IMR-90 (cell line): Measurements from ENCODE around the gene KDM4B.

Experiments
- CEBPB ChIP-seq: IDR thresholded peaks from 2 replicates; pipeline ENCODE4 v1.6.1; 2012; ENCODE audit warnings: low read depth, low read length, improper control_type of control experiment
- CHD1 ChIP-seq: IDR thresholded peaks from 2 replicates; pipeline ENCODE4 v1.6.1; 2012; ENCODE audit warnings: low read depth, low read length, improper control_type of control experiment
- ELK1 ChIP-seq: fragments of 150-350 bp; IDR thresholded peaks from 2 replicates; pipeline ENCODE4 v1.6.1; 2016; ENCODE audit warnings: low read depth, mild to moderate bottlenecking, low read length, moderate library complexity, borderline replicate concordance
- FOS ChIP-seq: fragments of 150-350 bp; IDR thresholded peaks from 2 replicates; pipeline ENCODE4 v1.6.1; 2016; ENCODE audit warnings: low read depth, low read length
- POLR2A ChIP-seq: IDR thresholded peaks from 2 replicates; pipeline ENCODE4 v1.6.1; 2012; ENCODE audit warnings: mild to moderate bottlenecking, low read depth, low read length
- RAD21 ChIP-seq: IDR thresholded peaks from 2 replicates; pipeline ENCODE4 v1.6.1; 2012; ENCODE audit warnings: low read length, improper control_type of control experiment
- RCOR1 ChIP-seq: IDR thresholded peaks from 2 replicates; pipeline ENCODE4 v1.6.1; 2012; ENCODE audit warnings: mild to moderate bottlenecking, low read length, improper control_type of control experiment; ENCODE audit not compliant: insufficient replicate concordance
- RFX5 ChIP-seq: IDR thresholded peaks from 2 replicates; pipeline ENCODE4 v1.8.0; 2012; ENCODE audit warnings: low read depth, mild to moderate bottlenecking, low read length, moderate library complexity
- SMC3 ChIP-seq: fragments of 150-350 bp; IDR thresholded peaks from 2 replicates; pipeline ENCODE4 v1.6.1; 2016; ENCODE audit warnings: low read depth, mild to moderate bottlenecking, antibody characterized with exemption, low read length, moderate library complexity
- TF ChIP-seq, protein P1 (sequence below): conservative IDR thresholded peaks from 2 replicates; pipeline ENCODE4 v1.5.1; 2012; ENCODE audit warnings: mild to moderate bottlenecking, low read depth, low read length, improper control_type of control experiment

DNA sequence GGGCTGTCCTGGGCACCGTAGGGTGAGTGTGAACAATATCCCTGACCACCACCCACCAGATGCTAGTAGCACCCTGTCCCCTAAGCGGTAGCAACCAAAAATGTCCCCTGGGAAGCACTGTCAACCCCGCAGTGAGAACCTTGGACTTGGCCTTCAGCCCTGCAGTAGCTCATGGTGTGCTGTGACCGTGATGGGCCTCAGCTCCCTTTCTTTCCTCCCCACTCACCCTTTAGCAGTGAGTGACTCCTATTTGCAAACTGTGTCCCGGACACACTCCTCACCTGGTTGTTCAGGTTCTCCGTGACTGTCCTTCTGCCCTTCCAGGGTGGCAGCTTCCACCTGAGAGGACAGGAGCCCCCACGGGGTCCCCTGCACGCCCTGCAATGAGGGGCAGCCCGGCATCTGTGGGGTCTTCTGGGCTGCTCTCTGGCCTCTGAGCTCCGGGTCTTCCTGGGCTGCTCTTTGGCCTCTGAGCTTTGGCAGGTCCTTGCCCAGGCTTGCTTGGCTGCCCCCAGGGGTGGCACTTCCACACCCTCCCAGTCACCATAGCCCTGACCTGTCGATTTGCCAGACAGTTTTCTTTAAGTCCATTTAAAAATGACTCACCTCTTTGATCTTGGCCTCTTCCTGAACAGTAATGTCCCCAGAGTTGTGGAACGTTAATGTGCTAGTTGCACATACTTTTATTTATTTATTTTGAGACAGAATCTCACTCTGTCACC, 3.8 kb downstream of the KDM4B start:
- TF ChIP-seq, protein P1, sequence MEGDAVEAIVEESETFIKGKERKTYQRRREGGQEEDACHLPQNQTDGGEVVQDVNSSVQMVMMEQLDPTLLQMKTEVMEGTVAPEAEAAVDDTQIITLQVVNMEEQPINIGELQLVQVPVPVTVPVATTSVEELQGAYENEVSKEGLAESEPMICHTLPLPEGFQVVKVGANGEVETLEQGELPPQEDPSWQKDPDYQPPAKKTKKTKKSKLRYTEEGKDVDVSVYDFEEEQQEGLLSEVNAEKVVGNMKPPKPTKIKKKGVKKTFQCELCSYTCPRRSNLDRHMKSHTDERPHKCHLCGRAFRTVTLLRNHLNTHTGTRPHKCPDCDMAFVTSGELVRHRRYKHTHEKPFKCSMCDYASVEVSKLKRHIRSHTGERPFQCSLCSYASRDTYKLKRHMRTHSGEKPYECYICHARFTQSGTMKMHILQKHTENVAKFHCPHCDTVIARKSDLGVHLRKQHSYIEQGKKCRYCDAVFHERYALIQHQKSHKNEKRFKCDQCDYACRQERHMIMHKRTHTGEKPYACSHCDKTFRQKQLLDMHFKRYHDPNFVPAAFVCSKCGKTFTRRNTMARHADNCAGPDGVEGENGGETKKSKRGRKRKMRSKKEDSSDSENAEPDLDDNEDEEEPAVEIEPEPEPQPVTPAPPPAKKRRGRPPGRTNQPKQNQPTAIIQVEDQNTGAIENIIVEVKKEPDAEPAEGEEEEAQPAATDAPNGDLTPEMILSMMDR: no peak
- TF ChIP-seq RAD21: no peak
- TF ChIP-seq POLR2A: no peak
- TF ChIP-seq RFX5: no peak
- TF ChIP-seq RCOR1: no peak
- TF ChIP-seq CEBPB: no peak
- no peak for TF ChIP-seq SMC3
- TF ChIP-seq ELK1: no peak
- TF ChIP-seq FOS: peak; percentile 12; the same call in 1 of the 2 replicates
- TF ChIP-seq CHD1: no peak
